PFSK-1 (cell line): ENCODE measurements around the gene CRIP2.

Experiments used
- FOXP2 ChIP-seq: optimal IDR thresholded peaks from 2 replicates; pipeline ENCODE3; 2011; ENCODE audit warnings: borderline replicate concordance, control low read depth, inconsistent platforms; ENCODE audit not compliant: insufficient read depth; ENCODE audit errors: extremely low read length, extremely low read depth
- POLR2AphosphoS5 ChIP-seq: IDR thresholded peaks from 2 replicates; pipeline ENCODE4 v1.6.1; 2012; ENCODE audit warnings: low read depth, mild to moderate bottlenecking, control low read depth, low read length, moderate library complexity
- SIN3A ChIP-seq: IDR thresholded peaks from 2 replicates; pipeline ENCODE4 v1.6.1; 2012; ENCODE audit warnings: mild to moderate bottlenecking, low read length, moderate library complexity, borderline replicate concordance; ENCODE audit not compliant: insufficient read depth
- TAF1 ChIP-seq: IDR thresholded peaks from 2 replicates; pipeline ENCODE4 v1.6.1; 2012; ENCODE audit warnings: low read length, control low read depth, borderline replicate concordance; ENCODE audit not compliant: insufficient read depth
- TF ChIP-seq, protein P1 (sequence below), 2 experiments: IDR thresholded peaks; 2 replicates each; pipeline versions ENCODE4 v1.6.1 to v1.8.0; 2011 to 2012; ENCODE audit warnings: low read depth in 2 of 2, low read length in 2 of 2, control low read depth in 1 of 2, inconsistent platforms in 1 of 2, mild to moderate bottlenecking in 1 of 2, moderate library complexity in 1 of 2; ENCODE audit not compliant: insufficient read depth in 1 of 2

Gene CRIP2

DNA sequence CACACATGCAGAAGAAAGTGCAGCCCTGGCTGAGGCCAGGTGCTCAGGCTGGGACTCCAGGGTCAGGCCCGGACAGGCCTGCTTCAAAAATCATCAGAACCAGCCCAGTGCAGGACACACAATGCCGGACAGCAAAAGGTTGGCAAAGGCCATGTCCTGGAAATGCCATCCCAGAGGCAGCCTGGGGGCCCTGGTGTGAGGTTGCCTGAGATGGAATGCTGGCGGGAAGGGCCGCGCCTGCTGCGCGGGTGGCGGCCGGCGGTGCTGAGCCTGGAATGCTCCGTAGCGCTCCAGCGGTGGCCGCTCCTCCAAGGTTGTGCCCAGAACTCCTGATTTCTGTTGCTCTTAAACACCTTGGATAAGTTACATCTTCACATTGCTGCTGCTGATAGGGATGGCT lies 21.7 kb upstream of the CRIP2 start:
- TF ChIP-seq, protein P1, sequence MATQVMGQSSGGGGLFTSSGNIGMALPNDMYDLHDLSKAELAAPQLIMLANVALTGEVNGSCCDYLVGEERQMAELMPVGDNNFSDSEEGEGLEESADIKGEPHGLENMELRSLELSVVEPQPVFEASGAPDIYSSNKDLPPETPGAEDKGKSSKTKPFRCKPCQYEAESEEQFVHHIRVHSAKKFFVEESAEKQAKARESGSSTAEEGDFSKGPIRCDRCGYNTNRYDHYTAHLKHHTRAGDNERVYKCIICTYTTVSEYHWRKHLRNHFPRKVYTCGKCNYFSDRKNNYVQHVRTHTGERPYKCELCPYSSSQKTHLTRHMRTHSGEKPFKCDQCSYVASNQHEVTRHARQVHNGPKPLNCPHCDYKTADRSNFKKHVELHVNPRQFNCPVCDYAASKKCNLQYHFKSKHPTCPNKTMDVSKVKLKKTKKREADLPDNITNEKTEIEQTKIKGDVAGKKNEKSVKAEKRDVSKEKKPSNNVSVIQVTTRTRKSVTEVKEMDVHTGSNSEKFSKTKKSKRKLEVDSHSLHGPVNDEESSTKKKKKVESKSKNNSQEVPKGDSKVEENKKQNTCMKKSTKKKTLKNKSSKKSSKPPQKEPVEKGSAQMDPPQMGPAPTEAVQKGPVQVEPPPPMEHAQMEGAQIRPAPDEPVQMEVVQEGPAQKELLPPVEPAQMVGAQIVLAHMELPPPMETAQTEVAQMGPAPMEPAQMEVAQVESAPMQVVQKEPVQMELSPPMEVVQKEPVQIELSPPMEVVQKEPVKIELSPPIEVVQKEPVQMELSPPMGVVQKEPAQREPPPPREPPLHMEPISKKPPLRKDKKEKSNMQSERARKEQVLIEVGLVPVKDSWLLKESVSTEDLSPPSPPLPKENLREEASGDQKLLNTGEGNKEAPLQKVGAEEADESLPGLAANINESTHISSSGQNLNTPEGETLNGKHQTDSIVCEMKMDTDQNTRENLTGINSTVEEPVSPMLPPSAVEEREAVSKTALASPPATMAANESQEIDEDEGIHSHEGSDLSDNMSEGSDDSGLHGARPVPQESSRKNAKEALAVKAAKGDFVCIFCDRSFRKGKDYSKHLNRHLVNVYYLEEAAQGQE (IDR thresholded peaks at IDR 0.05; ENCODE audit: insufficient read depth in 1 of 2, low read depth in 2 of 2, low read length in 2 of 2), result no peak

DNA sequence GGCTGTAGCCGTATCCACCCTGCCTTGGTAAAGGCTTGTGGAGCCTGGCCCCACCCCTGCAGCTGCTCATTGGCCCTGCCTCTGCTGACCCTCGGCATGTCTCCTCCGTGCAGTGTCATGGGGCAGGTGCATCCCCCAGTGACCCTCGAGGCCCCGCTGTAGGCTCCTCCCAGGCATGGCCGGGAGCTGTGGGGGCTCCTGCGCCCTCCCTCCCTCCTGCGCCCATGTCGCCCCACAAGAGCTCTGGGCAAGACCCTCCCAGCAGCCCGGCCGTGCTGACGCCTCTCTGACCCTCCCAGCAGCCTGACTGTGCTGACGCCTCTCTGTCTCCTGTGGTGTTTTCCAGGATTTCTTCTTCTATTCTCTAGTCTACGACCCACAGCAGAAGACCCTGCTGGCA lies 20.8 kb upstream of the CRIP2 start:
- TF ChIP-seq FOXP2 (no peak), POLR2AphosphoS5 (no peak), SIN3A (no peak), TAF1 (no peak)
- TF ChIP-seq, protein P1 (IDR thresholded peaks at IDR 0.05; ENCODE audit: insufficient read depth in 1 of 2, low read depth in 2 of 2, low read length in 2 of 2), result no peak

- no peak for TF ChIP-seq SIN3A
- TF ChIP-seq, protein P1 (IDR thresholded peaks at IDR 0.05; ENCODE audit: insufficient read depth in 1 of 2, low read depth in 2 of 2, low read length in 2 of 2), result no peak
These were observed 19.5 kb upstream of the CRIP2 start for GRCh38 chr14:105455086-105455640.

DNA sequence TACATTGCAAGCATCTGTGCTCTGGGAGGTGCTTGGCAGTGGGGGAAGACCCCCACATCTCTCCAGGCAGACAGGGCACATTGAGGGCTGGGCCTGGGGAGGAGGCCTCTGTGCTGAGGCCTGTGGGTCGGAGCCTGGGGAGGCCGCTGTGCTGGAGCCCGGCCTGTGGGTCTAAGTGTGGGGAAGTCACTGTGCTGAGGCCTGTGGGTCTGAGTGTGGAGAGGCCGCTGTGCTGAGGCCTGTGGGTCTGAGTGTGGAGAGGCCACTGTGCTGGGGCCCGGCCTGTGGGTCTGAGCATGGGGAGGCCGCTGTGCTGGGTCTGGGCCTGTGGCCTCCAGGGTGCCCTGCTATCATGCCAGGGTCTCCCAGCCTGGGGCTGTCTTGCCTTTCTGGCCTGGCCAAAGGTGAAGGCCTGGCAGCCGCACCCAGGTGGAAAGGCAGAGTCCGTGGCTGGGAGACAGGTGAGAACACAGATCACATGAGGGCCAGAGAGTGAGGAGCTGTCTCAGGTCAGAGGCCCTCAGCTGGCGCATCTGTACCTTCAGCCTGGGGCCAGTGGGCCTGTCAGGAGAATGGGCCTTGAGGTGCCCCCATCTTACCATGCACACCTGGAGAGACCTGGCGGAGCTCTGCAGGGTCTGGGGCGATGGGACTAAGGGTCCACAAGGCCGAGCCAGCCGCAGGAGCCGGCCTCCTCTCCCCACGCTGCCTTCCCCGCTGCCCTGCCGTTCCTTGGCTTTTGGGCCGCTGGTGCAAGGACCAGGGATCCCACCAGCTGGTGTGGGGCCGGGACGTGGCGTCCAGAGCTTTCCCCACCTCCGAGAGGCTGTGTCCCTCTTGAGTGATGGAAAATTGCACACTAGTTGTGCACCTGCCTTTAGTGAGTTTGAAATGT lies 18.6 kb upstream of the CRIP2 start:
- no peak for TF ChIP-seq FOXP2
- TF ChIP-seq POLR2AphosphoS5, result no peak
- no peak for TF ChIP-seq TAF1
- TF ChIP-seq, protein P1 (IDR thresholded peaks at IDR 0.05; ENCODE audit: insufficient read depth in 1 of 2, low read depth in 2 of 2, low read length in 2 of 2), result no peak
- no peak for TF ChIP-seq SIN3A
